Suprapubic skin (tissue), 3 donors: ENCODE measurements around the gene SYCP1.

ENCODE experiments used
- EP300 ChIP-seq: sonication (generic); formaldehyde crosslinking; IDR thresholded peaks from one replicate; pipeline ENCODE4 v1.6.1; 2017; ENCODE audit warnings: antibody characterized with exemption
- POLR2A ChIP-seq, 2 donors: fragments of 450-650 bp; IDR thresholded peaks; one replicate each; pipeline ENCODE4 v1.6.1; 2017; ENCODE audit warnings: antibody characterized with exemption in 2 of 2, mild to moderate bottlenecking in 2 of 2, moderate library complexity in 2 of 2
- TF ChIP-seq, protein P1 (sequence below), 2 donors: fragments of 200-600 bp in 1 of 2; fragments of 450-650 bp in 1 of 2; sonication (generic) in 1 of 2; IDR thresholded peaks; one replicate each; pipeline ENCODE4 v1.5.1; 2016 to 2019; ENCODE audit warnings: antibody characterized with exemption in 2 of 2, mild to moderate bottlenecking in 1 of 2, moderate library complexity in 1 of 2

DNA sequence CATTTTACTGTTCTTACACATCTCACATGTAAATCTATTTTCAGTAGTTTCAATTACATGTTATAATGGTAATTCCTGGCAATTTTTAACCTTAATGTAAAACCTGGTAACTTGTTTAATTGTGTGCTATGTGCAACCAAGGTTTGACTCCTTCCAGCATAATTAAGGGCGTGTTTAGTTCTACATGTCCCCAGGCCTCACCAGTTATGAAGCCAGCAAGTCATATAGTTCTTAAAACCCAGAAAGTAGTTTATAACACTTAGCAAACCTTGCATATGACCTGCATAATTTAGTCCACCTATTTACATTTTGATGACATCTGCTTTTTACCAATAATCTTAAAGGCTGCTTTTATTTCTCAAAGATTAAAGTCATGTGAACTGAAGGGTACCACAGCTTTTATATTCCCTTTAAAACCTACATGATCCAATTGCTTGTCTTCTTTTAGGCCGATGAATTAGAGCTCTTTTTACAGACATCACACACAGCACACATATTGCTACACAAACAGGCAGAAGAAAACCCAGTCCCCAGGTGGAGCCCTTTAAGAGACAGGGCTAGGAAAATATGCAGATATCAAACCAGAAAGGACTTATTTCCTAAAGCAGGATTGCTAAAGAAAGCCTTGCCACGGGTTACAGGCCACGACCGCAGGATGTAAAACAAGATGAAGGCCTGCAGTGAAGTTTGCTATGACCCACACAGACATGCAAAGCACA, 23.2 kb upstream of the SYCP1 start:
- TF ChIP-seq POLR2A (IDR thresholded peaks at IDR 0.05) (no peak), EP300 (no peak)
- TF ChIP-seq, protein P1, sequence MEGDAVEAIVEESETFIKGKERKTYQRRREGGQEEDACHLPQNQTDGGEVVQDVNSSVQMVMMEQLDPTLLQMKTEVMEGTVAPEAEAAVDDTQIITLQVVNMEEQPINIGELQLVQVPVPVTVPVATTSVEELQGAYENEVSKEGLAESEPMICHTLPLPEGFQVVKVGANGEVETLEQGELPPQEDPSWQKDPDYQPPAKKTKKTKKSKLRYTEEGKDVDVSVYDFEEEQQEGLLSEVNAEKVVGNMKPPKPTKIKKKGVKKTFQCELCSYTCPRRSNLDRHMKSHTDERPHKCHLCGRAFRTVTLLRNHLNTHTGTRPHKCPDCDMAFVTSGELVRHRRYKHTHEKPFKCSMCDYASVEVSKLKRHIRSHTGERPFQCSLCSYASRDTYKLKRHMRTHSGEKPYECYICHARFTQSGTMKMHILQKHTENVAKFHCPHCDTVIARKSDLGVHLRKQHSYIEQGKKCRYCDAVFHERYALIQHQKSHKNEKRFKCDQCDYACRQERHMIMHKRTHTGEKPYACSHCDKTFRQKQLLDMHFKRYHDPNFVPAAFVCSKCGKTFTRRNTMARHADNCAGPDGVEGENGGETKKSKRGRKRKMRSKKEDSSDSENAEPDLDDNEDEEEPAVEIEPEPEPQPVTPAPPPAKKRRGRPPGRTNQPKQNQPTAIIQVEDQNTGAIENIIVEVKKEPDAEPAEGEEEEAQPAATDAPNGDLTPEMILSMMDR (IDR thresholded peaks at IDR 0.05) = no peak
